Right lobe of liver (tissue), 4 donors: ENCODE data around the gene POLD4.

Experiments
- CTCF ChIP-seq, 4 donors: fragments of 200-600 bp in 3 of 4; fragments of 450-650 bp in 1 of 4; IDR thresholded peaks; one replicate each; pipeline versions ENCODE4 v1.5.1 to v1.8.0; 2016 to 2022; ENCODE audit warnings: antibody characterized with exemption in 4 of 4, mild to moderate bottlenecking in 2 of 4
- POLR2A ChIP-seq: fragments of 450-650 bp; IDR thresholded peaks from one replicate; pipeline ENCODE4 v1.6.1; 2017; ENCODE audit warnings: antibody characterized with exemption, mild to moderate bottlenecking
- donor health status: DM: no; HTN: no; CAD: no.
- donor health status: DM: no; HTN: no; CAD: no.
- donor health status: DM: no; HTN: yes; CAD: no.

- TF ChIP-seq CTCF (IDR thresholded peaks at IDR 0.05), result no peak
- TF ChIP-seq POLR2A, result no peak
Measured at GRCh38 chr11:67355794-67356386, 2.5 kb upstream of the POLD4 start.
